GM19463 (cell line): ENCODE data around the gene CCDC12.

Experiments
- ATAC-seq: cut with Tn5 transposase; IDR thresholded peaks from one replicate; pipeline ENCODE4 v1.9.1; 2021; ENCODE audit warnings: mild to moderate bottlenecking, moderate library complexity; ENCODE audit not compliant: unreplicated experiment

CCDC12 gene

GRCh38 chr3:46942481-46943236, 33.9 kb downstream of the CCDC12 start:
- no peak for ATAC-seq

- no peak for ATAC-seq
These were observed 34.5 kb downstream of the CCDC12 start for GRCh38 chr3:46942076-46942475.

- no peak for ATAC-seq
These were observed 36.7 kb downstream of the CCDC12 start for GRCh38 chr3:46939578-46940445.

GRCh38 chr3:46938118-46938517, 38.4 kb downstream of the CCDC12 start:
- no peak for ATAC-seq

- no peak for ATAC-seq
These were observed 39.8 kb downstream of the CCDC12 start for GRCh38 chr3:46936733-46937250.

GRCh38 chr3:46935989-46936558, 40.5 kb downstream of the CCDC12 start:
- no peak for ATAC-seq

- no peak for ATAC-seq
These were observed 41.2 kb downstream of the CCDC12 start for GRCh38 chr3:46935168-46935858.

GRCh38 chr3:46934498-46935167, 41.9 kb downstream of the CCDC12 start:
- ATAC-seq = no peak

- no peak for ATAC-seq
These were observed 42.5 kb downstream of the CCDC12 start for GRCh38 chr3:46934072-46934471.

GRCh38 chr3:46933261-46933660, 43.3 kb downstream of the CCDC12 start:
- ATAC-seq = no peak

GRCh38 chr3:46932455-46933225, 43.9 kb downstream of the CCDC12 start:
- no peak for ATAC-seq

- no peak for ATAC-seq
These were observed 44.8 kb downstream of the CCDC12 start for GRCh38 chr3:46931631-46932331.

- ATAC-seq = no peak
These were observed 45.6 kb downstream of the CCDC12 start for GRCh38 chr3:46930945-46931403.

GRCh38 chr3:46930166-46930944, 46.2 kb downstream of the CCDC12 start:
- no peak for ATAC-seq

GRCh38 chr3:46929324-46929723, 47.2 kb downstream of the CCDC12 start:
- ATAC-seq = no peak

- no peak for ATAC-seq
These were observed 48.3 kb downstream of the CCDC12 start for GRCh38 chr3:46928282-46928681.

GRCh38 chr3:46927718-46928073, 48.8 kb downstream of the CCDC12 start:
- ATAC-seq = no peak
